ENCODE results near the gene DTNBP1. TPM values are rescaled to one million over a fixed set of nuclear protein-coding genes. Genes with fewer than 3 reads are reported as not detected.

Gene DTNBP1
- total and polyA plus RNA-seq, 2 donors (not counting 3 experiments of a cell fraction or from before 2014, with no cell fraction given) = 24.3 to 28.9 TPM

DNA sequence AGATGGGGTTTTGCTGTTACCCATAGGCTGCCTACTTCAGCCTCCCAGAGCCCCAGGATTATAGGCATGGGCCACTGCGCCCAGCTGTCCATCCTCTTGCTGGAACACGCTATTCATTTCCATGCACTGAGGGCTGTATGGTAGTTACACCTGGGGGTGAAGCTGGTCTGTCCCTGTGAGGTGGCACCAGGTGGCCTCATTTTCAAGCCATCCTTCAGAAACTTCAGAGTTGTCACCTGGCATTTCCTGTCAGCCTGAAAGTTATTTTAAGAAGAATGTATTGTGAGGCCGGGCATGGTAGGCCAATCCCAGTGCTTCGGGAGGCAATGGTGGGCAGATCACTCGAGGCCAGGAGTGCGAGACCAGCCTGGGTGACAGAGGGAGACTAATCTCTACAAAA, 147.6 kb downstream of the DTNBP1 start:
- no peak for FAIRE-seq
- dilution Hi-C loops (cut with MboI; ENCODE audit: extremely low pct_ligation_motif_present, low sequenced_read_pairs) = no loop called here
- no peaks in the 10 kb centered on the region for H3K79me2 ChIP-seq (ENCODE audit: control insufficient read depth, insufficient read depth, low read length)
- BruUV-seq (replicated peaks) = no TSS peak
- no peaks in the 10 kb centered on the region for H3K4me1 ChIP-seq (ENCODE audit: control insufficient read depth, extremely low read depth, insufficient read depth, low read length)
- ChIA-PET POLR2A (no interaction called here), CTCF (interaction anchor here (1.1 kb wide), 1 partner anchor 10 kb away, joined by 4 read pairs; no protein-coding TSS in a partner anchor)
- no peaks in the 10 kb centered on the region for H3K9me1 ChIP-seq (replicated peaks; ENCODE audit: control insufficient read depth, extremely low read depth, insufficient read depth, low read length)
- no peak overlapping the region for H3K4me2 ChIP-seq (ENCODE audit: insufficient read depth, low read length)
- no peaks in the 10 kb centered on the region for H4K20me1 ChIP-seq (replicated peaks; ENCODE audit: control insufficient read depth, extremely low read depth, insufficient read depth, low read length)
- DNase-seq (ENCODE audit: low read depth, low spot score) = no peak
- no peak overlapping the region for H2AFZ ChIP-seq (ENCODE audit: low read depth, low read length)
- peaks cover 0 to 12% of the 10 kb centered on the region in 2 experiments for H3K36me3 ChIP-seq (ENCODE audit: control insufficient read depth in 2 of 2, extremely low read depth in 1 of 2, insufficient read depth in 2 of 2, low read length in 2 of 2)
- H3K27ac ChIP-seq (ENCODE audit: insufficient read depth, low read depth, low read length) = no peak overlapping the region
- TF ChIP-seq, protein P1, sequence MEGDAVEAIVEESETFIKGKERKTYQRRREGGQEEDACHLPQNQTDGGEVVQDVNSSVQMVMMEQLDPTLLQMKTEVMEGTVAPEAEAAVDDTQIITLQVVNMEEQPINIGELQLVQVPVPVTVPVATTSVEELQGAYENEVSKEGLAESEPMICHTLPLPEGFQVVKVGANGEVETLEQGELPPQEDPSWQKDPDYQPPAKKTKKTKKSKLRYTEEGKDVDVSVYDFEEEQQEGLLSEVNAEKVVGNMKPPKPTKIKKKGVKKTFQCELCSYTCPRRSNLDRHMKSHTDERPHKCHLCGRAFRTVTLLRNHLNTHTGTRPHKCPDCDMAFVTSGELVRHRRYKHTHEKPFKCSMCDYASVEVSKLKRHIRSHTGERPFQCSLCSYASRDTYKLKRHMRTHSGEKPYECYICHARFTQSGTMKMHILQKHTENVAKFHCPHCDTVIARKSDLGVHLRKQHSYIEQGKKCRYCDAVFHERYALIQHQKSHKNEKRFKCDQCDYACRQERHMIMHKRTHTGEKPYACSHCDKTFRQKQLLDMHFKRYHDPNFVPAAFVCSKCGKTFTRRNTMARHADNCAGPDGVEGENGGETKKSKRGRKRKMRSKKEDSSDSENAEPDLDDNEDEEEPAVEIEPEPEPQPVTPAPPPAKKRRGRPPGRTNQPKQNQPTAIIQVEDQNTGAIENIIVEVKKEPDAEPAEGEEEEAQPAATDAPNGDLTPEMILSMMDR (IDR thresholded peaks at IDR 0.05; ENCODE audit: extremely low read depth in 1 of 2, insufficient read depth in 1 of 2, low read depth in 1 of 2, low read length in 2 of 2) = no peak
- TF ChIP-seq MYC (IDR thresholded peaks at IDR 0.05; ENCODE audit: low read depth, low read length) (no peak), POLR2AphosphoS5 (IDR thresholded peaks at IDR 0.05; ENCODE audit: insufficient read depth, low read depth, low read length) (no peak), POLR2A (IDR thresholded peaks at IDR 0.05; ENCODE audit: low read depth, low read length) (no peak), GATA2 (IDR thresholded peaks at IDR 0.05; ENCODE audit: insufficient read depth, insufficient read length, low read depth, low read length) (no peak), JUN (IDR thresholded peaks at IDR 0.05; ENCODE audit: borderline replicate concordance, insufficient read depth, insufficient read length, low read depth) (no peak), FOS (IDR thresholded peaks at IDR 0.05; ENCODE audit: borderline replicate concordance, insufficient read depth, low read length) (no peak), EZH2 (IDR thresholded peaks at IDR 0.05; ENCODE audit: borderline replicate concordance, low read depth, low read length, severe bottlenecking) (no peak)
- TF ChIP-seq, protein P2, sequence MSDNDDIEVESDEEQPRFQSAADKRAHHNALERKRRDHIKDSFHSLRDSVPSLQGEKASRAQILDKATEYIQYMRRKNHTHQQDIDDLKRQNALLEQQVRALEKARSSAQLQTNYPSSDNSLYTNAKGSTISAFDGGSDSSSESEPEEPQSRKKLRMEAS (IDR thresholded peaks at IDR 0.05; ENCODE audit: insufficient read depth, insufficient read length) = no peak
- no peaks in the 10 kb centered on the region for H3K27me3 ChIP-seq (ENCODE audit: control insufficient read depth in 2 of 2, insufficient read depth in 2 of 2, low read length in 2 of 2)
- intact Hi-C loops (cut with micrococcal nuclease) = no loop called here
- no peak overlapping the region for H3K4me3 ChIP-seq (replicated peaks in 1 of 3; ENCODE audit: insufficient read depth in 1 of 3, low read depth in 1 of 3, low read length in 3 of 3)
- H3K9me3 ChIP-seq (replicated peaks; ENCODE audit: control insufficient read depth, insufficient read depth, low read length) = no peaks in the 10 kb centered on the region
- no peak overlapping the region for H3K9ac ChIP-seq (replicated peaks; ENCODE audit: extremely low read depth, insufficient read depth, low read length)
